Measurements from ENCODE around the gene IL12RB2. TPM values are rescaled to one million over a fixed set of nuclear protein-coding genes. Genes with fewer than 3 reads are reported as not detected.

The IL12RB2 gene
- total RNA-seq, 1 experiment from 2014 or later, result 0.22 TPM

DNA sequence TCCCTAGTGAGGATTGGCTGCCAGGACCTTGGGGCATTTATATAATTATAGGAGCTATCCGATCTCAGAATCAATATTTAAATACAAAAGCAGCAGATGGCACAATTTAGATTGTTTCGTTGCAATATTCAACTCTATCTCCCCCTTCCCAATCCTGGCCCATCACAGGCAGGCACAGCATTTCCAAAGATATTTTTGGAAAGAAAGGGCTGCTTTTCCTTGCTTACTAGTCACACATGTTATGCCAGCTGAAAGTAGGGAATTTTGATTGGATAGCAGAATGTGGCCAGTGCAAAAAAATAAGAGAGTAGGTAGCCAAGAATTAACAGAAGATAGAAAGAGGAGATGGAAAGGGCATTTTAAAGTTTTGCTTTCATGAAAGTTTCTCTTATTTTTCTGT is 37.9 kb downstream of the IL12RB2 start:
- DNase-seq (ENCODE audit: low read depth, low spot score), result no peak
- Histone ChIP-seq H3K4me2 (ENCODE audit: low read length) (no peak overlapping the region), H3K27ac (ENCODE audit: low read depth, low read length) (no peak overlapping the region), H3K9me3 (ENCODE audit: control insufficient read depth in 1 of 2, insufficient read depth in 1 of 2, low read depth in 1 of 2, low read length in 2 of 2) (no peaks in the 10 kb centered on the region), H3K4me3 (replicated peaks in 1 of 2; ENCODE audit: low read depth in 1 of 2, low read length in 2 of 2) (no peak overlapping the region), H3K79me2 (ENCODE audit: insufficient read depth, low read length) (no peaks in the 10 kb centered on the region), H3K36me3 (ENCODE audit: control insufficient read depth in 1 of 2, insufficient read depth in 2 of 2, low read length in 2 of 2) (no peaks in the 10 kb centered on the region), H4K20me1 (ENCODE audit: insufficient read depth) (no peaks in the 10 kb centered on the region), H2AFZ (ENCODE audit: low read depth, low read length, poor library complexity, severe bottlenecking) (no peak overlapping the region), H3K4me1 (ENCODE audit: control insufficient read depth in 1 of 2, insufficient read depth in 2 of 2, low read length in 2 of 2) (no peaks in the 10 kb centered on the region), H3K9ac (ENCODE audit: low read length) (no peak overlapping the region), H3K9me2 (ENCODE audit: insufficient read depth) (no peaks in the 10 kb centered on the region), H3K27me3 (ENCODE audit: insufficient read depth, low read length) (no peaks in the 10 kb centered on the region)
- CTCF ChIA-PET, result interaction anchor here (1.2 to 4.5 kb wide), 3 partner anchors 9 to 155 kb away, joined by 3 to 41 read pairs (median 3); no protein-coding TSS in a partner anchor
- ATAC-seq, result no peak
- RAD21 ChIA-PET (ENCODE audit: low non-redundant PET in 1 of 2, low total read pairs in 2 of 2, uncharacterized antibody in 2 of 2, unreplicated experiment in 2 of 2), result interaction anchor here in 1 of 2 experiments (0.6 kb wide), 1 partner anchor 87 kb away, joined by 5 read pairs; no protein-coding TSS in a partner anchor
- TF ChIP-seq SRF (IDR thresholded peaks at IDR 0.05; ENCODE audit: low read depth) (no peak), SIN3A (IDR thresholded peaks at IDR 0.05; ENCODE audit: low read depth) (no peak), CBX3 (IDR thresholded peaks at IDR 0.05; ENCODE audit: low read depth) (no peak), ZFX (IDR thresholded peaks at IDR 0.05) (no peak), CEBPB (IDR thresholded peaks at IDR 0.05; ENCODE audit: low read depth) (no peak), POLR2A (IDR thresholded peaks at IDR 0.05; ENCODE audit: borderline replicate concordance, extremely low read depth, insufficient read depth, insufficient read length) (no peak), RAD21 (IDR thresholded peaks at IDR 0.05; ENCODE audit: low read depth) (no peak)
- TF ChIP-seq, protein P1, sequence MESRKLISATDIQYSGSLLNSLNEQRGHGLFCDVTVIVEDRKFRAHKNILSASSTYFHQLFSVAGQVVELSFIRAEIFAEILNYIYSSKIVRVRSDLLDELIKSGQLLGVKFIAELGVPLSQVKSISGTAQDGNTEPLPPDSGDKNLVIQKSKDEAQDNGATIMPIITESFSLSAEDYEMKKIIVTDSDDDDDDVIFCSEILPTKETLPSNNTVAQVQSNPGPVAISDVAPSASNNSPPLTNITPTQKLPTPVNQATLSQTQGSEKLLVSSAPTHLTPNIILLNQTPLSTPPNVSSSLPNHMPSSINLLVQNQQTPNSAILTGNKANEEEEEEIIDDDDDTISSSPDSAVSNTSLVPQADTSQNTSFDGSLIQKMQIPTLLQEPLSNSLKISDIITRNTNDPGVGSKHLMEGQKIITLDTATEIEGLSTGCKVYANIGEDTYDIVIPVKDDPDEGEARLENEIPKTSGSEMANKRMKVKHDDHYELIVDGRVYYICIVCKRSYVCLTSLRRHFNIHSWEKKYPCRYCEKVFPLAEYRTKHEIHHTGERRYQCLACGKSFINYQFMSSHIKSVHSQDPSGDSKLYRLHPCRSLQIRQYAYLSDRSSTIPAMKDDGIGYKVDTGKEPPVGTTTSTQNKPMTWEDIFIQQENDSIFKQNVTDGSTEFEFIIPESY (IDR thresholded peaks at IDR 0.05; ENCODE audit: extremely low read depth, insufficient replicate concordance, low read length), result no peak
- POLR2A ChIA-PET, result no interaction called here
- no TSS peak for BruUV-seq (replicated peaks)
- intact Hi-C loops (cut with micrococcal nuclease), result no loop called here

- ChIA-PET POLR2A (interaction anchor here (1.4 kb wide), 1 partner anchor 84 kb away, joined by 4 read pairs; the partner anchor contains the start of gene SERBP1), CTCF (interaction anchor here (1.5 to 4.5 kb wide), 4 partner anchors 10 to 154 kb away, joined by 3 to 41 read pairs (median 16); no protein-coding TSS in a partner anchor), RAD21 (ENCODE audit: low non-redundant PET in 1 of 2, low total read pairs in 2 of 2, uncharacterized antibody in 2 of 2, unreplicated experiment in 2 of 2) (interaction anchor here in 1 of 2 experiments (0.7 kb wide), 1 partner anchor 278 kb away, joined by 3 read pairs; no protein-coding TSS in a partner anchor)
- no peaks in the 10 kb centered on the region for H3K27me3 ChIP-seq (ENCODE audit: insufficient read depth, low read length)
- no peaks in the 10 kb centered on the region for H3K36me3 ChIP-seq (ENCODE audit: control insufficient read depth in 1 of 2, insufficient read depth in 2 of 2, low read length in 2 of 2)
- no peak overlapping the region for H2AFZ ChIP-seq (ENCODE audit: low read depth, low read length, poor library complexity, severe bottlenecking)
- H3K27ac ChIP-seq (ENCODE audit: low read depth, low read length), result no peak overlapping the region
- no peaks in the 10 kb centered on the region for H4K20me1 ChIP-seq (ENCODE audit: insufficient read depth)
- intact Hi-C loops (cut with micrococcal nuclease), result loop anchor here (1.0 kb wide), 2 partner anchors 142 to 153 kb away; no protein-coding TSS in a partner anchor
- no peak for DNase-seq (ENCODE audit: low read depth, low spot score)
- no peak overlapping the region for H3K4me2 ChIP-seq (ENCODE audit: low read length)
- H3K9me3 ChIP-seq (ENCODE audit: control insufficient read depth in 1 of 2, insufficient read depth in 1 of 2, low read depth in 1 of 2, low read length in 2 of 2), result no peaks in the 10 kb centered on the region
- no peak overlapping the region for H3K4me3 ChIP-seq (replicated peaks in 1 of 2; ENCODE audit: low read depth in 1 of 2, low read length in 2 of 2)
- H3K9ac ChIP-seq (ENCODE audit: low read length), result no peak overlapping the region
- no peaks in the 10 kb centered on the region for H3K9me2 ChIP-seq (ENCODE audit: insufficient read depth)
- no peak for ATAC-seq
- BruUV-seq (replicated peaks), result no TSS peak
- no peaks in the 10 kb centered on the region for H3K4me1 ChIP-seq (ENCODE audit: control insufficient read depth in 1 of 2, insufficient read depth in 2 of 2, low read length in 2 of 2)
- no peaks in the 10 kb centered on the region for H3K79me2 ChIP-seq (ENCODE audit: insufficient read depth, low read length)
- TF ChIP-seq CTCF (IDR thresholded peaks at IDR 0.05 in 2 of 3, conservative IDR thresholded peaks at IDR 0.05 in 1 of 3; ENCODE audit: borderline replicate concordance in 1 of 3, insufficient read depth in 1 of 3, low read depth in 2 of 3, low read length in 2 of 3) (no peak), ELF1 (IDR thresholded peaks at IDR 0.05; ENCODE audit: borderline replicate concordance, low read depth) (no peak), ZNF274 (IDR thresholded peaks at IDR 0.05; ENCODE audit: low read depth, low read length) (no peak), JUND (IDR thresholded peaks at IDR 0.05) (no peak), POLR2A (IDR thresholded peaks at IDR 0.05; ENCODE audit: borderline replicate concordance, extremely low read depth, insufficient read depth, insufficient read length) (no peak), SIN3A (IDR thresholded peaks at IDR 0.05; ENCODE audit: low read depth) (no peak), YY1 (IDR thresholded peaks at IDR 0.05; ENCODE audit: extremely low read depth, insufficient replicate concordance, low read depth, low read length) (no peak), POLR2AphosphoS5 (IDR thresholded peaks at IDR 0.05; ENCODE audit: low read depth, low read length) (no peak), CBX3 (IDR thresholded peaks at IDR 0.05; ENCODE audit: low read depth) (no peak), MAX (IDR thresholded peaks at IDR 0.05) (no peak), CEBPB (IDR thresholded peaks at IDR 0.05; ENCODE audit: low read depth) (no peak), TCF7L2 (IDR thresholded peaks at IDR 0.05; ENCODE audit: borderline replicate concordance, extremely low read depth, insufficient read depth, insufficient read length) (no peak), FOSL1 (IDR thresholded peaks at IDR 0.05; ENCODE audit: low read depth) (no peak)
Observed at GRCh38 chr1:67346982-67347381, 39.3 kb downstream of the IL12RB2 start.
